ENCODE results near the gene GHDC.
"Not testable (repeated sequence)": the region's sequence is repeated elsewhere in the genome, so short reads cannot be mapped to it uniquely, and the experiment has no call there.

The GHDC gene

GRCh38 chr17:42163113-42163512 is 31.2 kb downstream of the GHDC start:
- Histone ChIP-seq H3K4me1 (ENCODE audit: insufficient read depth, low read length) (no peaks in the 10 kb centered on the region), H3K4me3 (ENCODE audit: low read length) (no peak overlapping the region), H3K9ac (ENCODE audit: low read depth, low read length) (no peak overlapping the region), H3K36me3 (ENCODE audit: insufficient read depth, low read depth, low read length) (no peaks in the 10 kb centered on the region), H3K27me3 (ENCODE audit: insufficient read depth, low read length) (no peaks in the 10 kb centered on the region), H3K27ac (ENCODE audit: low read length) (no peak overlapping the region), H3K9me3 (ENCODE audit: insufficient read depth, low read depth, low read length) (no peaks in the 10 kb centered on the region)

DNA sequence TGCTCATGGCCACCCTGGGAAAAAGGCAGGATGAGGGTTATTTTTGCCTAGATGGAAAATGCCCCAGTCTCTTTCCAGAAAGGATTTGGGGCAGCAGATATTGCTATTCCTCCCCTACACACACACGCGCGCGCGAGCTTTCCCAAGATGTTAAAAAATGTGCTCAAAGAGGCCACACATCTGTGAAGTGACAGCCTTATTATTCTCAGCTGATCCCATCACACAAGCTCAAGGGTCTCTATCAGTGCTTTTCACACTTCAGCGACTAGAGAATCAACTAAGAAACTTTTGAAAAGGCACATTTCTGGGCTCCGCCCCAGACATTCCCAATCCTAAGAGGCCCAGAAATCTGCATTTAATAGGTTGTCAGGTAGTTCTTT is 33.8 kb downstream of the GHDC start:
- no peaks in the 10 kb centered on the region for H3K36me3 ChIP-seq (ENCODE audit: insufficient read depth, low read depth, low read length)
- H3K9ac ChIP-seq (ENCODE audit: low read depth, low read length), result no peak overlapping the region
- no peaks in the 10 kb centered on the region for H3K27me3 ChIP-seq (ENCODE audit: insufficient read depth, low read length)
- no peak overlapping the region for H3K27ac ChIP-seq (ENCODE audit: low read length)
- H3K4me1 ChIP-seq (ENCODE audit: insufficient read depth, low read length), result no peaks in the 10 kb centered on the region
- H3K9me3 ChIP-seq (ENCODE audit: insufficient read depth, low read depth, low read length), result no peaks in the 10 kb centered on the region
- no peak overlapping the region for H3K4me3 ChIP-seq (ENCODE audit: low read length)

GRCh38 chr17:42159796-42160530 is 34.3 kb downstream of the GHDC start:
- Histone ChIP-seq H3K4me1 (ENCODE audit: insufficient read depth, low read length) (no peaks in the 10 kb centered on the region), H3K4me3 (ENCODE audit: low read length) (no peak overlapping the region), H3K36me3 (ENCODE audit: insufficient read depth, low read depth, low read length) (no peaks in the 10 kb centered on the region), H3K9ac (ENCODE audit: low read depth, low read length) (no peak overlapping the region), H3K9me3 (ENCODE audit: insufficient read depth, low read depth, low read length) (no peaks in the 10 kb centered on the region), H3K27me3 (ENCODE audit: insufficient read depth, low read length) (no peaks in the 10 kb centered on the region), H3K27ac (ENCODE audit: low read length) (no peak overlapping the region)

DNA sequence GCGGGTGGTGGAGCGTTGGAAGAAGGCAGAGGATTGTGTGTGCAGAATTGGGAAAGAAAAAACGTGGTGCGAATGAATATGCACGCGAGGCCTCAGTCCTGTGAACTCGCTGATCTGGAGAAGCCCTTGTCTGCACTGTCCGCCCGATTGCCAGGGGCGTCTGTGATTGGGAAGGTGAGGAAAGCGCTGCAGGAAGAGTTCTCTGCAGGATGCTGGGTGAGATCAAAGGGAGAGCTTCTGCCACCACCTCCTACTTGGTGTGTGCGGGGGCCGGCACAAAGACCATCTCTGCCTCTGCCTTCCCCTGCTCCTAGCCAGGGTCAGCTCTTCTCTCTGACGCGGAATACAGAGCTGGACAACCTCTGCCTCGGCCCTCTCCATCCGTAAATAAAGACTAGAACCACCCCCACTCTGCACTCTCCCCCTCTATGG is 38.7 kb downstream of the GHDC start:
- Histone ChIP-seq H3K27me3 (ENCODE audit: insufficient read depth, low read length) (no peaks in the 10 kb centered on the region), H3K36me3 (ENCODE audit: insufficient read depth, low read depth, low read length) (0 out of 2 replicates have a peak, but pooled peaks cover 5% of the 10 kb centered on the region), H3K9me3 (ENCODE audit: insufficient read depth, low read depth, low read length) (no peaks in the 10 kb centered on the region), H3K27ac (ENCODE audit: low read length) (no peak overlapping the region), H3K4me3 (ENCODE audit: low read length) (peak overlapping the region; percentile 99), H3K4me1 (ENCODE audit: insufficient read depth, low read length) (peaks cover 6% of the 10 kb centered on the region; the same call in 1 of the 2 replicates), H3K9ac (ENCODE audit: low read depth, low read length) (peak overlapping the region; percentile 68; the same call in 1 of the 2 replicates)

DNA sequence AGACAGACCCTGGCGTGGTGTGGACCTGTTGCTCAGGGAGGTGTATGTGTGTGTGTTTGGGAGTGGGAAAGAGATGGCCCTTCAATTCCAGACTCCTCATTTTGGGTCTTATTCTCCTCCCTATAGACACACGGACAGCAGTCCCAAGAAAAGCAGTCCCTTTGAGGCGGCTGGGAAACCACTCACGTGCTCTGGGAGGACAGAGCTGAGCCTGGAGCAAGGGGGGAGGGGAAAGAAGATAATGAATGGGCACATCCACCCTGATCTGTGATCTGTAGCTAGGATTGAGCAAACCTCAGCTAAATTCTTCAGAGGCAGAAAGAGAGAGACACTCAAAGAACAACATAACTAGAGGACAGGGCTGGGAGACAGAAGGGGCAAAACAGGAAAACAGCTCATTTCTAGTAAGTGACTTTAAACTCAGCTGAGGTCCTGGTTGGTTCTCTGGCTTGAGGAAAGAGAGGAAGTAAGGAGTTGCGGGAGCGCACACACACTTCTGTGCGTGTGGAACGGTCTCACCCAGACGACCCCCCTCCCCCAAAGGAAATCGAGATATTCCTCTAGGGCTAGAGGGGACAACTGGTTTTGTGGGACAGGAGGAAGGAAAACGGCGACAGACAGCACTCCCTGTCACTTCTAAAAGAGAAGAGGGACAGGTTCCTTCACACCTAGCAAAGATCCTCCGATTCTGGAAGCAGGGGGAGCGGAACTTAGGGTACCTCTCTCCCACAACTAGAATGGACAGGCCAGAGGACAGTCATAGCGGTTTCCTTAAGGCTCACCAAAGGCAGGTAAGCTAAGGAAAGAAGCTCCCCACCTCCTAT is 40.2 kb downstream of the GHDC start:
- H3K36me3 ChIP-seq (ENCODE audit: insufficient read depth, low read depth, low read length), result 0 out of 2 replicates have a peak, but pooled peaks cover 5% of the 10 kb centered on the region
- H3K27ac ChIP-seq (ENCODE audit: low read length), result no peak overlapping the region
- peaks cover 6% of the 10 kb centered on the region; the same call in 1 of the 2 replicates for H3K4me1 ChIP-seq (ENCODE audit: insufficient read depth, low read length)
- no peaks in the 10 kb centered on the region for H3K9me3 ChIP-seq (ENCODE audit: insufficient read depth, low read depth, low read length)
- H3K9ac ChIP-seq (ENCODE audit: low read depth, low read length), result peak overlapping the region; percentile 94
- H3K27me3 ChIP-seq (ENCODE audit: insufficient read depth, low read length), result no peaks in the 10 kb centered on the region
- H3K4me3 ChIP-seq (ENCODE audit: low read length), result peak overlapping the region; percentile 99

DNA sequence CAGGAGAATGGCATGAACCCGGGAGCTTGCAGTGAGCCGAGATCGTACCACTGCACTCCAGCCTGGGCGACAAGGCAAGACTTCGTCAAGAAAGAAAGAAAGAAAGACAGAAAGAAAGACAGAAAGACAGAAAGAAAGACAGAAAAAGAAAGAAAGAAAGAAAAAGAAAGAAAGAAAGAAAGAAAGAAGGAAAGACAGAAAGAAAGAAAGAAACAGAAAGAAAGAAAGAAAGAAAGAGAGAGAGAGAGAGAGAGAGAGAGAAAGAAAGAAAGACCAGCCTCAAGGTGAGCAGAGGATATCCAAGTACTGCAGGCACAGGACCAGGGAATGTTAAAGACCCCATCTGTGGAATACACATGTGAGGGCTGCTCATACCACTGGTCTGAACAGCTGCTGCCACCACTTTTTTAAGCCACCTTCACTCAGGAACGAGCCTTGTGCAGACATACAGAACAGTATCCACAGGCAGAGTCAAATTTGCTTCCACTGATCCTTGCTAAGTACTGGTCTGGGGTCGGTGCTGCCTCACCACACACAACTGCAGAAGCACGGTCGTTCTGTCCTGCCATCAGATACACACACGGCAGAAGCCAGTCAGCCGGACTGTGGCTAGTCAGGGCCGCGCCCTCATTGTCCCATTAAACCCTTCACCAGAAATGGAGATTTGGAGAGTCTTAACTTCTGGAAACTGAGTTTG is 47.2 kb downstream of the GHDC start:
- H3K4me3 ChIP-seq (ENCODE audit: low read length), result no peak overlapping the region
- H3K27ac ChIP-seq (ENCODE audit: low read length), result no peak overlapping the region
- H3K27me3 ChIP-seq (ENCODE audit: insufficient read depth, low read length), result no peaks in the 10 kb centered on the region
- no peaks in the 10 kb centered on the region; the same call in 1 of the 2 replicates for H3K4me1 ChIP-seq (ENCODE audit: insufficient read depth, low read length)
- H3K9ac ChIP-seq (ENCODE audit: low read depth, low read length), result no peak overlapping the region
- H3K36me3 ChIP-seq (ENCODE audit: insufficient read depth, low read depth, low read length), result peaks cover 18% of the 10 kb centered on the region
- no peaks in the 10 kb centered on the region for H3K9me3 ChIP-seq (ENCODE audit: insufficient read depth, low read depth, low read length)

- not testable (repeated sequence) for H3K9me3 ChIP-seq (ENCODE audit: insufficient read depth, low read depth, low read length); H3K9ac ChIP-seq (ENCODE audit: low read depth, low read length); H3K4me3 ChIP-seq (ENCODE audit: low read length); H3K27ac ChIP-seq (ENCODE audit: low read length); H3K27me3 ChIP-seq (ENCODE audit: insufficient read depth, low read length); H3K4me1 ChIP-seq (ENCODE audit: insufficient read depth, low read length)
- H3K36me3 ChIP-seq (ENCODE audit: insufficient read depth, low read depth, low read length), result peaks cover 25% of the 10 kb centered on the region
These were observed 51.2 kb downstream of the GHDC start for GRCh38 chr17:42143138-42143537.

DNA sequence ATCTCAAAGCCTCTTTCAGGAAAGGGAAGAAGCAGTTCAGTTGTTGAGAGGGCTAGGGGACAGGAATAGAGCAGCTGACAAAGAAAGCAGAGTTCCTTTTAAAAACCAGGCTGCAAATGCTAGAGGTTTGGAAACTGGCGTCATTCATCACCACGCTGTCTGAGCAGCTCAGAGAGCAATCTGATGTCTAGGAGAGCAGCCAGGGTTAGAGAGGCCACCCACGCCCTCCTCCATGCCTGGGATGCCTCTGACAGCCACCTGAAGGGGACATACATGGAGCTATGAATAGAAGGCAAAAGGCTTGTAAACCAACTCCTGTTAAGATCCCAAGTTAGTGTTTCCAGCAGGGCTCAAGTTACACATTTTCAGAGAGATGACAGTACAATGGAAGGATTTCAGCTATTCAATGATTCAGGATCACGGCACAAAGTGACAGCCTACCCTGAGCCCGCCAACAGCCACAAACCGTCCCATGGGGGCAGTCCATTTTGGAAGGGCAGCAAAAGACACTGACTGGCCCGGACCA is 51.9 kb downstream of the GHDC start:
- no peaks in the 10 kb centered on the region for H3K9me3 ChIP-seq (ENCODE audit: insufficient read depth, low read depth, low read length)
- no peak overlapping the region for H3K4me3 ChIP-seq (ENCODE audit: low read length)
- no peaks in the 10 kb centered on the region; the same call in 1 of the 2 replicates for H3K4me1 ChIP-seq (ENCODE audit: insufficient read depth, low read length)
- H3K36me3 ChIP-seq (ENCODE audit: insufficient read depth, low read depth, low read length), result peaks cover 25% of the 10 kb centered on the region
- H3K9ac ChIP-seq (ENCODE audit: low read depth, low read length), result no peak overlapping the region; the same call in 1 of the 2 replicates
- no peak overlapping the region for H3K27ac ChIP-seq (ENCODE audit: low read length)
- H3K27me3 ChIP-seq (ENCODE audit: insufficient read depth, low read length), result no peaks in the 10 kb centered on the region

DNA sequence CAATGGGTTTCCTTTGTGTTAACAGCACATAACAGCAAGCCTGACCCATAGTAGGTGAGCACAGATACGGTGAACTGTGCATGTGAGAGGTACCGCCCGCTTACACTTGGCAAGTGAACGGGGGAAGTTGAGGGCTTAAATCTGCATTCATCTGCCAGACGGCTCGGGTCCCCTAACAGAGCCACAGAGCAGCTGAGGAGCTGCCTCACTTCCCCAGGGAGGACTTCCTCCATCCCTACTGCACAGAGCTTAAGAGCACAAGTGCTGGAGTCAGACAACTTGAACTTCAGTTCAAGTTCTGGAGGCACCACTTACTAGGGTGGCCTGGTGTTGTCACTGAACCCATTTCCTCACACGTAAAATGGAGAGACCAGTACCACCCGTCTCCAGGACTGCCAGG is 52.9 kb downstream of the GHDC start:
- Histone ChIP-seq H3K36me3 (ENCODE audit: insufficient read depth, low read depth, low read length) (peaks cover 25% of the 10 kb centered on the region), H3K9me3 (ENCODE audit: insufficient read depth, low read depth, low read length) (no peaks in the 10 kb centered on the region), H3K27ac (ENCODE audit: low read length) (no peak overlapping the region), H3K27me3 (ENCODE audit: insufficient read depth, low read length) (no peaks in the 10 kb centered on the region), H3K9ac (ENCODE audit: low read depth, low read length) (no peak overlapping the region), H3K4me1 (ENCODE audit: insufficient read depth, low read length) (no peaks in the 10 kb centered on the region; the same call in 1 of the 2 replicates), H3K4me3 (ENCODE audit: low read length) (no peak overlapping the region)

DNA sequence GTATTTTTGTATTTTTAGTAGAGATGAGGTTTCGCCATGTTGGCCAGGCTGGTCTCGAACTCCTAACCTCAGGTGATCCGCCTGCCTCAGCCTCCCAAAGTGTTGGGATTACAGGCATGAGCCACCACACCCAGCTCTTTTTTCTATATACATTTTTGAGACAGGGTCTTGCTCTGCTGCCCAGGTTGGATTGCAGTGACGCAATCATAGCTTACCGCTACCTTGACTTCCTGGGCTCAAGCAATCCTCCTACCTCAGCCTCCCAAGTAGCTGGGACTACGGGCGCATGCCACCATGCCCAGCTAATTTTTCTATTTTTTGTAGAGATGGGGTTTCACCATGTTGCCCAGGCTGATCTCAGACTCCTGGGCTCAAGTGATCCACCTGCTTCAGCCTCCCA is 53.6 kb downstream of the GHDC start:
- H3K27me3 ChIP-seq (ENCODE audit: insufficient read depth, low read length); H3K9ac ChIP-seq (ENCODE audit: low read depth, low read length); H3K27ac ChIP-seq (ENCODE audit: low read length); H3K4me3 ChIP-seq (ENCODE audit: low read length); H3K9me3 ChIP-seq (ENCODE audit: insufficient read depth, low read depth, low read length); H3K4me1 ChIP-seq (ENCODE audit: insufficient read depth, low read length): not testable (repeated sequence)
- H3K36me3 ChIP-seq (ENCODE audit: insufficient read depth, low read depth, low read length), result peaks cover 25% of the 10 kb centered on the region
